Naive thymus-derived CD4-positive, alpha-beta T cell (primary cell): ENCODE results near the gene RAB8B. TPM values are rescaled to one million over a fixed set of nuclear protein-coding genes. Genes with fewer than 3 reads are reported as not detected.
A peak's percentile ranks its signal among the peaks of the same experiment; 100 is the strongest.
"Not testable (repeated sequence)": the region's sequence is repeated elsewhere in the genome, so short reads cannot be mapped to it uniquely, and the experiment has no call there.

Source experiments
- ATAC-seq: fragments of 150-1000 bp; cut with Tn5 transposase; 2 replicates; pipeline ENCODE4 v1.10.0; 2021; ENCODE audit warnings: mild to moderate bottlenecking, moderate library complexity
- CTCF ChIA-PET: fragments of 350-600 bp; sonication (Branson Sonifier 250); formaldehyde crosslinking; loops from one replicate; lab custom pipeline; 2021; ENCODE audit warnings: antibody characterized with exemption; lab: Charles Lee
- POLR2A ChIA-PET: fragments of 350-600 bp; sonication (Branson Sonifier 250); formaldehyde crosslinking; loops from one replicate; lab custom pipeline; 2021; ENCODE audit warnings: antibody characterized with exemption, inconsistent platforms; lab: Charles Lee
- DNase-seq, 9 donors: peaks; one replicate each; pipeline versions ENCODE4 v3.0.0 to v3.0.0-alpha.2; 2020 to 2022; ENCODE audit warnings: mixed read lengths in 1 of 9
- H3K27ac ChIP-seq: one replicate; pipeline ENCODE4 v1.7.0; 2013; ENCODE audit warnings: mild to moderate bottlenecking, low read depth, low read length, moderate library complexity
- H3K27me3 ChIP-seq, 2 donors: one replicate each; pipeline ENCODE4 v1.7.0; 2013; ENCODE audit warnings: low read length in 2 of 2, mild to moderate bottlenecking in 2 of 2, moderate library complexity in 2 of 2; ENCODE audit not compliant: control insufficient read depth in 2 of 2, insufficient read depth in 2 of 2
- H3K36me3 ChIP-seq, 3 experiments: 1 replicate in 2 of 3; 2 replicates in 1 of 3; pipeline ENCODE4 v1.7.0; 2013; ENCODE audit warnings: low read length in 3 of 3, mild to moderate bottlenecking in 3 of 3, moderate library complexity in 1 of 3; ENCODE audit not compliant: insufficient read depth in 3 of 3, control insufficient read depth in 2 of 3
- H3K4me1 ChIP-seq, 2 donors: one replicate each; pipeline ENCODE4 v1.7.0; 2013; ENCODE audit warnings: low read length in 2 of 2, mild to moderate bottlenecking in 2 of 2, moderate library complexity in 1 of 2; ENCODE audit not compliant: control insufficient read depth in 2 of 2, insufficient read depth in 2 of 2
- H3K4me3 ChIP-seq: 2 replicates; pipeline ENCODE4 v1.7.0; 2013; ENCODE audit warnings: mild to moderate bottlenecking, low read length
- H3K9me3 ChIP-seq, 3 experiments: 1 replicate in 2 of 3; 2 replicates in 1 of 3; pipeline ENCODE4 v1.7.0; 2013; ENCODE audit warnings: low read length in 3 of 3; ENCODE audit not compliant: control insufficient read depth in 2 of 3
- H3K27ac Mint-ChIP-seq, 9 donors: one replicate each; pipeline ENCODE4 v1.8.0; 2020 to 2022; ENCODE audit warnings: mixed read lengths in 9 of 9, mild to moderate bottlenecking in 8 of 9, moderate library complexity in 5 of 9, inconsistent platforms in 2 of 9
- H3K27me3 Mint-ChIP-seq, 5 donors: one replicate each; pipeline ENCODE4 v1.8.0; 2021 to 2022; ENCODE audit warnings: mixed read lengths in 5 of 5, mild to moderate bottlenecking in 1 of 5
- H3K36me3 Mint-ChIP-seq, 5 donors: one replicate each; pipeline ENCODE4 v1.8.0; 2020 to 2022; ENCODE audit warnings: mixed read lengths in 5 of 5, mild to moderate bottlenecking in 3 of 5, inconsistent platforms in 1 of 5
- H3K4me1 Mint-ChIP-seq, 7 donors: one replicate each; pipeline ENCODE4 v1.8.0; 2020 to 2022; ENCODE audit warnings: mixed read lengths in 7 of 7, mild to moderate bottlenecking in 3 of 7, inconsistent platforms in 1 of 7
- H3K4me3 Mint-ChIP-seq, 10 donors: one replicate each; pipeline ENCODE4 v1.8.0; 2020 to 2022; ENCODE audit warnings: mild to moderate bottlenecking in 10 of 10, mixed read lengths in 10 of 10, moderate library complexity in 6 of 10, inconsistent platforms in 2 of 10
- H3K9me3 Mint-ChIP-seq, 11 donors: one replicate each; pipeline ENCODE4 v1.8.0; 2020 to 2022; ENCODE audit warnings: mixed read lengths in 11 of 11, mild to moderate bottlenecking in 4 of 11, inconsistent platforms in 1 of 11, moderate library complexity in 1 of 11
- intact Hi-C, 2 donors: fragments of 100-400 bp; cut with micrococcal nuclease; formaldehyde crosslinking; loops; one replicate each; pipeline ENCODE4 v1.15.1; 2023
- polyA plus RNA-seq, 2 donors: library from polyadenylated mRNA; unstranded; fragments of 300-500 nt; fragmentation: Illumina TruSeq; gene quantifications; one replicate each; pipeline ENCODE4 v1.2.3, GENCODE V29; 2021
- total RNA-seq, 6 experiments: library from RNA in 5 of 6; stranded (reverse) in 5 of 6; gene quantifications; 1 replicate in 5 of 6; 2 replicates in 1 of 6; pipeline ENCODE4 v1.2.3 and lab custom pipeline; 2021 to 2026

RAB8B gene
- total and polyA plus RNA-seq, 7 experiments from 2014 or later: 30.4 to 100 (median 60.6) TPM

DNA sequence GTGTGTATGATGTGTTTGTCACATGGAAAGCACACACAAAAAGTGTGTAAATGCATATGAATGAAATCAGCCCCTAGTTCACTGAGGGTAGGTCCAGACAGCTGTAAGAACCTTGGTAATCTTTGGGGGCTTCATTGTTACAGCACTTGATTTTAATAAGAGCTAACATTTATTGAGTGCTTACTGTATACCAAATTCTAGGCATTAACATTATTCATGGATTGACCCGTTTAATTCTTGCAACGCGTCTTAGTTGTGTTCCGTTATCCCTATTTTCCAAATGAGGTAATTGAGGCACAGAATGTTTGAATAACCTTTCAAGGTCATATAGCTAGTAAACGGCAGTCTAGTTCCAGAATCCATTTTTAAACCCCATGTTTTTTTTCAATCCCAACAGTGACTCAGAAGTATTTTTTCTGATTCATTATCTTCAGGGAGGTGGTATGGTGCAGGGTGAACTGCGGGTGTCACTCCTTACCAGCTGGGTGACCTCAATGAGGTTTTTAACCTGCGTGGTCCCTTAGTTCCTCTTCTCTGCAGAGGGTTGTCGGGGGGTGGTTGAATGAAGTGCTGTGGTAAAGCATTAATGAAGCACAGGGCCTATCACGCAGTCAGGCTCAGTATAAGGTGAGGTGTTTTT lies 14.2 kb downstream of the RAB8B start:
- H3K36me3 Mint-ChIP-seq: peaks cover 3 to 39% (median 29%) of the 10 kb centered on the region in 5 donors
- H3K4me3 ChIP-seq: no peak overlapping the region
- no peaks in the 10 kb centered on the region for H3K9me3 ChIP-seq
- peaks cover 59 to 70% of the 10 kb centered on the region in 2 donors for H3K4me1 ChIP-seq
- H3K27ac ChIP-seq: no peak overlapping the region
- no peaks in the 10 kb centered on the region for H3K27me3 Mint-ChIP-seq
- no peaks in the 10 kb centered on the region for H3K36me3 ChIP-seq
- DNase-seq (peak in 5 of 9 donors; percentile 18 to 54 (median 40)), ATAC-seq (peak; percentile 88)
- ChIA-PET POLR2A (interaction anchor here (0.9 to 5.2 kb wide), 4 partner anchors 12 to 71 kb away, joined by 3 to 27 read pairs (median 6); no protein-coding TSS in a partner anchor), CTCF (interaction anchor here (0.6 to 0.9 kb wide), 2 partner anchors 20 to 29 kb away, joined by 3 to 4 read pairs; no protein-coding TSS in a partner anchor)
- H3K27me3 ChIP-seq: no peaks in the 10 kb centered on the region
- H3K27ac Mint-ChIP-seq: peak overlapping the region in 7 of 9 donors; percentile 29 to 76 (median 59)
- intact Hi-C loops: no loop called here
- H3K4me3 Mint-ChIP-seq: peak overlapping the region; percentile 3 to 65 (median 36)
- peaks cover 0 to 3% (median 0%) of the 10 kb centered on the region in 11 donors for H3K9me3 Mint-ChIP-seq
- peaks cover 70 to 98% (median 93%) of the 10 kb centered on the region in 7 donors for H3K4me1 Mint-ChIP-seq

DNA sequence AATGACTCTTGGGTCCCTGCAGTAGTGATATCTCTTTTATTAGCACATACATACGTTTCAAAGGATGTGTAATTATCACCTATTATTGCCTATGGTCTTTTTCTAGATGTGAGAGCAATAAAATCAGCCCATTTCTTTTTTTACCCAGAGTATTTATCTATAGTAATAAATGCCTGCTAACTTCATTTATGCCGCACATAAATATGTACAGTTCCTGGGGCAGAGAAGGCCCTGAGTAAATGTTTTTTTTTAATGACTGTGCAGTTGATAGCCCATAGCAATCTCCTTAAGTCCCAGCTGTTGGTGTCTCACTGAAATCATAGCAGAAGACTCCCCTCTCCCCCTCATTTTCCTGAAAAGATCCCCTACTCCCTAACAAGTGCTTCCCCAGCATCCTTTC lies 16.7 kb downstream of the RAB8B start:
- no peak for DNase-seq
- Mint-ChIP-seq H3K4me1 (peaks cover 67 to 98% (median 91%) of the 10 kb centered on the region in 7 donors), H3K4me3 (peak overlapping the region in 4 of 10 donors; percentile 11 to 35 (median 16)), H3K27me3 (no peaks in the 10 kb centered on the region), H3K9me3 (peaks cover 0 to 3% (median 0%) of the 10 kb centered on the region in 11 donors), H3K27ac (peak overlapping the region in 8 of 9 donors; percentile 2 to 67 (median 28)), H3K36me3 (peaks cover 3 to 36% (median 21%) of the 10 kb centered on the region in 5 donors)
- ChIA-PET POLR2A (interaction anchor here (0.6 kb wide), 1 partner anchor 663 kb away, joined by 3 read pairs; no protein-coding TSS in a partner anchor), CTCF (no interaction called here)
- intact Hi-C loops: no loop called here
- peaks cover 47 to 64% of the 10 kb centered on the region in 2 donors for H3K4me1 ChIP-seq
- H3K9me3 ChIP-seq: no peaks in the 10 kb centered on the region
- no peaks in the 10 kb centered on the region for H3K36me3 ChIP-seq
- ATAC-seq: no peak
- no peak overlapping the region for H3K27ac ChIP-seq
- no peak overlapping the region for H3K4me3 ChIP-seq
- H3K27me3 ChIP-seq: no peaks in the 10 kb centered on the region

DNA sequence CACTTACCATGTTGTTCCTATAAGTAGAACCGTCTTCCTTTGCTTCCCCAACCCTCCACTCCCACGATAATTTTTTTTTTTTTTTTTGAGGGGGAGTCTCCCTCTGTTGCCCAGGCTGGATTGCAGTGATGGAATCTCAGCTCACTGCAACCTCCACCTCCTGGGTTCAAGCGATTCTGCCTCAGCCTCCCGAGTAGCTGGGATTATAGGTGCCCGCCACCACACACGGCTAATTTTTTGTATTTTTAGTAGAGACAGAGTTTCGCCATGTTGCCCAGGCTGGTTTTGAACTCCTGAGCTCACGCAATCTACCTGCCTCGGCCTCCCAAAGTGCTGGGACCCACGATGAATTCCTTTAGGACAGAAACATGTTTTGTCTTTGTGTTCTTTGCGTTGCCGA lies 19.4 kb downstream of the RAB8B start:
- CTCF ChIA-PET, H3K9me3 ChIP-seq, ATAC-seq, intact Hi-C loops, H3K27ac ChIP-seq, H3K36me3 ChIP-seq, DNase-seq, H3K27me3 Mint-ChIP-seq, H3K27me3 ChIP-seq, H3K9me3 Mint-ChIP-seq, H3K4me3 ChIP-seq: not testable (repeated sequence)
- H3K4me3 Mint-ChIP-seq: peak overlapping the region in 5 of 10 donors; percentile 4 to 59 (median 34)
- peaks cover 68 to 99% (median 95%) of the 10 kb centered on the region in 7 donors for H3K4me1 Mint-ChIP-seq
- POLR2A ChIA-PET: interaction anchor here (0.7 to 2.3 kb wide), 2 partner anchors 17 to 22 kb away, joined by 3 to 6 read pairs; no protein-coding TSS in a partner anchor
- peak overlapping the region in 8 of 9 donors; percentile 1 to 88 (median 68) for H3K27ac Mint-ChIP-seq
- peaks cover 51 to 63% of the 10 kb centered on the region in 2 donors for H3K4me1 ChIP-seq
- peaks cover 3 to 31% (median 14%) of the 10 kb centered on the region in 5 donors for H3K36me3 Mint-ChIP-seq

DNA sequence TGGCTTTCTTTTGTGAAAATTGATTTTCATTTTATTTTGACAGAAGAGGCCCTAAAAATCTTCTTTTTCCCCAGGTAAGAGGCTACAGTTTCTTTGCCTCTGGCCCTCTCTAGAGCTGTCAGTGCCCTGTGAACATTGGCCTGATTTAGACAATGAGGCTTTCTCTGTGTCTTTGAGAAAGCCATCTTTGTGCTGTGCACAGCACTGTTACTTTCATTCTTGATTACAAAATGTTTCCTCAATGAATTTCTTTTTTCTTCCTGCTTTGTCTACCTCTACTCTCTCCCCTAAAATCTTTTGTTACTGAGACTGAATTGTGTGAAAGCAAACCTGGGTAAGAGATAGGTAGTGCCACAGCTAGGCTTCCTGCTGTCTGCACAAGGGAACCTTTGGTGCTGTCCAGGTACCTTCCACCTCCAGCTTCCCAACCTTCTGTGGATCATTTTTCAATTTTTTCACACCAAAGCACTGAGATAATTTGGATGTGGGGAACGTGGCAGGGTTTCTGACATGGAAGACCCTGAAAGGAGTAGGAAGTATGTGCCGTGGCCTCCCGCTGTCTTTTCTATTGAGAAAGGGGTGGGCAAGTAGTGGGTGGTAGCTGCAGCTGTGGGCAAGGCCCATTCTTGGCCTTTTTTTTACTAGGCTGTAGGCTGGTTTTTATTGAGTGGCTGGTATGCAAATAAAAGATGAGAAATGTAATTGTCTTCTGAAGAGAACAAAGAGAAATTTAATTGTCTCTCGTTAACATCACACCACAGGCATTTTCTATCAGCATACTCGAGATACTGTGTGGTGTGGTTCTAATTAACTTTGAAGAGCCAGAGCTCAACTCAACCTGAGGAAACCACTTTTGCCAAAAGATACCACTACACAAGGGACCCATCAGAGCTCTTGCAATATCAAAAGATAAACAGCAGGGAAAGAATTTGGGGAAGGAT lies 21.0 kb downstream of the RAB8B start:
- peaks cover 0 to 4% (median 0%) of the 10 kb centered on the region in 3 experiments for H3K36me3 ChIP-seq
- Mint-ChIP-seq H3K9me3 (peaks cover 0 to 3% (median 0%) of the 10 kb centered on the region in 11 donors), H3K4me1 (peaks cover 73 to 100% (median 95%) of the 10 kb centered on the region in 7 donors), H3K27me3 (no peaks in the 10 kb centered on the region), H3K4me3 (peak overlapping the region; percentile 58 to 79 (median 70)), H3K36me3 (peaks cover 3 to 33% (median 14%) of the 10 kb centered on the region in 5 donors), H3K27ac (peak overlapping the region; percentile 66 to 91 (median 85))
- no peak overlapping the region for H3K4me3 ChIP-seq
- H3K4me1 ChIP-seq: peaks cover 52 to 54% of the 10 kb centered on the region in 2 donors
- ChIA-PET POLR2A (interaction anchor here (0.8 to 2.4 kb wide), 8 partner anchors 9 to 54 kb away, joined by 3 to 12 read pairs (median 4); no protein-coding TSS in a partner anchor), CTCF (interaction anchor here (1.0 to 1.1 kb wide), 2 partner anchors 8 to 19 kb away, joined by 3 to 4 read pairs; no protein-coding TSS in a partner anchor)
- peak in 1 of 9 donors; percentile 22 for DNase-seq
- H3K27ac ChIP-seq: peak overlapping the region; percentile 12
- no peaks in the 10 kb centered on the region for H3K27me3 ChIP-seq
- ATAC-seq: peak; percentile 45
- H3K9me3 ChIP-seq: no peaks in the 10 kb centered on the region
- intact Hi-C loops: loop anchor here in 1 of 2 donors (1.0 to 5.0 kb wide), 4 partner anchors 9 to 37 kb away; no protein-coding TSS in a partner anchor

DNA sequence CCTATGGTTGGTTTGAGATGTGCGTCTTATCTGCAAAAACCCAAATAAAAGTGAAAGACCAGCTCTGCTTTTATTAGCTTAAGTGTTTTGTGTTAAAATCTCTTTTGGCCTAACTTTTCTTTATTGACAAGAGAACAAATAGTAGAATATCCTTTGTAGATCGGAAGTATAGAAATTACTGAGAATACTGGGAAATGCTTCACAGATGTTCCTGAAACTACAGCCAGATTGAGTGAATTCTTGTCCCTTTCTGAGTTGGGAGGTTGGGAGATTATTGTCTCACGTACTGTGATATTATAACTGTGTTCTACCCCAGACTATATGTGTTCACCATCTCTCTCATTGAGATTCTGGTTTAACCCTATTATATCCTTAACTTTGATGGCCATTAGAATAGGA lies 21.7 kb downstream of the RAB8B start:
- H3K9me3 ChIP-seq: no peaks in the 10 kb centered on the region
- peak overlapping the region in 9 of 10 donors; percentile 58 to 79 (median 70) for H3K4me3 Mint-ChIP-seq
- peaks cover 50 to 52% of the 10 kb centered on the region in 2 donors for H3K4me1 ChIP-seq
- intact Hi-C loops: loop anchor here in 1 of 2 donors (1.0 to 5.0 kb wide), 3 partner anchors 10 to 36 kb away; no protein-coding TSS in a partner anchor
- CTCF ChIA-PET: interaction anchor here (1.0 to 1.1 kb wide), 2 partner anchors 9 to 20 kb away, joined by 3 to 4 read pairs; no protein-coding TSS in a partner anchor
- peak overlapping the region; percentile 65 to 91 (median 85) for H3K27ac Mint-ChIP-seq
- H3K36me3 Mint-ChIP-seq: peaks cover 3 to 34% (median 14%) of the 10 kb centered on the region in 5 donors
- ATAC-seq: no peak
- POLR2A ChIA-PET: interaction anchor here (0.6 to 2.4 kb wide), 8 partner anchors 10 to 34 kb away, joined by 3 to 12 read pairs (median 4); no protein-coding TSS in a partner anchor
- no peak overlapping the region for H3K27ac ChIP-seq
- H3K4me1 Mint-ChIP-seq: peaks cover 71 to 96% (median 88%) of the 10 kb centered on the region in 7 donors
- H3K4me3 ChIP-seq: no peak overlapping the region
- no peak for DNase-seq
- peaks cover 0 to 4% (median 0%) of the 10 kb centered on the region in 3 experiments for H3K36me3 ChIP-seq
- no peaks in the 10 kb centered on the region for H3K27me3 ChIP-seq
- H3K27me3 Mint-ChIP-seq: no peaks in the 10 kb centered on the region
- peaks cover 0 to 3% (median 0%) of the 10 kb centered on the region in 11 donors for H3K9me3 Mint-ChIP-seq
